ENCODE data around the gene ALG12. TPM values are rescaled to one million over a fixed set of nuclear protein-coding genes. Genes with fewer than 3 reads are reported as not detected.

The ALG12 gene
- total and polyA plus RNA-seq, 2 of the 13 experiments (the other 11 are each of a cell fraction or from before 2014, with no cell fraction given): 7.8 to 15.8 TPM

GRCh38 chr22:49961601-49962011 is 43.4 kb upstream of the ALG12 start (continued):
- TF ChIP-seq CHD4 (IDR thresholded peaks at IDR 0.05; ENCODE audit: borderline replicate concordance, low read length): no peak
- TF ChIP-seq ZNF337 (CRISPR knock-in tag; IDR thresholded peaks at IDR 0.05; ENCODE audit: borderline replicate concordance, low read depth): no peak
- 0 out of 2 replicates have a peak, but pooled peaks have one; percentile 65 for TF ChIP-seq REL (CRISPR knock-in tag; conservative IDR thresholded peaks at IDR 0.05)
- TF ChIP-seq TBL1XR1 (IDR thresholded peaks at IDR 0.05; ENCODE audit: borderline replicate concordance, low read length, partially characterized antibody): no peak
- TF ChIP-seq ZNF670 (CRISPR knock-in tag; IDR thresholded peaks at IDR 0.05; ENCODE audit: borderline replicate concordance): no peak
- TF ChIP-seq, protein P1, sequence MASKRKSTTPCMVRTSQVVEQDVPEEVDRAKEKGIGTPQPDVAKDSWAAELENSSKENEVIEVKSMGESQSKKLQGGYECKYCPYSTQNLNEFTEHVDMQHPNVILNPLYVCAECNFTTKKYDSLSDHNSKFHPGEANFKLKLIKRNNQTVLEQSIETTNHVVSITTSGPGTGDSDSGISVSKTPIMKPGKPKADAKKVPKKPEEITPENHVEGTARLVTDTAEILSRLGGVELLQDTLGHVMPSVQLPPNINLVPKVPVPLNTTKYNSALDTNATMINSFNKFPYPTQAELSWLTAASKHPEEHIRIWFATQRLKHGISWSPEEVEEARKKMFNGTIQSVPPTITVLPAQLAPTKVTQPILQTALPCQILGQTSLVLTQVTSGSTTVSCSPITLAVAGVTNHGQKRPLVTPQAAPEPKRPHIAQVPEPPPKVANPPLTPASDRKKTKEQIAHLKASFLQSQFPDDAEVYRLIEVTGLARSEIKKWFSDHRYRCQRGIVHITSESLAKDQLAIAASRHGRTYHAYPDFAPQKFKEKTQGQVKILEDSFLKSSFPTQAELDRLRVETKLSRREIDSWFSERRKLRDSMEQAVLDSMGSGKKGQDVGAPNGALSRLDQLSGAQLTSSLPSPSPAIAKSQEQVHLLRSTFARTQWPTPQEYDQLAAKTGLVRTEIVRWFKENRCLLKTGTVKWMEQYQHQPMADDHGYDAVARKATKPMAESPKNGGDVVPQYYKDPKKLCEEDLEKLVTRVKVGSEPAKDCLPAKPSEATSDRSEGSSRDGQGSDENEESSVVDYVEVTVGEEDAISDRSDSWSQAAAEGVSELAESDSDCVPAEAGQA (IDR thresholded peaks at IDR 0.05; ENCODE audit: low read depth): no peak
- TF ChIP-seq, protein P1 (CRISPR knock-in tag; IDR thresholded peaks at IDR 0.05; ENCODE audit: borderline replicate concordance): 0 out of 2 replicates have a peak, but pooled peaks have one; percentile 27
- no peak for TF ChIP-seq ZNF280D (CRISPR knock-in tag; IDR thresholded peaks at IDR 0.05)
- TF ChIP-seq, protein P2, sequence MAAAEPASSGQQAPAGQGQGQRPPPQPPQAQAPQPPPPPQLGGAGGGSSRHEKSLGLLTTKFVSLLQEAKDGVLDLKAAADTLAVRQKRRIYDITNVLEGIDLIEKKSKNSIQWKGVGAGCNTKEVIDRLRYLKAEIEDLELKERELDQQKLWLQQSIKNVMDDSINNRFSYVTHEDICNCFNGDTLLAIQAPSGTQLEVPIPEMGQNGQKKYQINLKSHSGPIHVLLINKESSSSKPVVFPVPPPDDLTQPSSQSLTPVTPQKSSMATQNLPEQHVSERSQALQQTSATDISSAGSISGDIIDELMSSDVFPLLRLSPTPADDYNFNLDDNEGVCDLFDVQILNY (CRISPR knock-in tag; conservative IDR thresholded peaks at IDR 0.05): no peak
- TF ChIP-seq, protein P3, sequence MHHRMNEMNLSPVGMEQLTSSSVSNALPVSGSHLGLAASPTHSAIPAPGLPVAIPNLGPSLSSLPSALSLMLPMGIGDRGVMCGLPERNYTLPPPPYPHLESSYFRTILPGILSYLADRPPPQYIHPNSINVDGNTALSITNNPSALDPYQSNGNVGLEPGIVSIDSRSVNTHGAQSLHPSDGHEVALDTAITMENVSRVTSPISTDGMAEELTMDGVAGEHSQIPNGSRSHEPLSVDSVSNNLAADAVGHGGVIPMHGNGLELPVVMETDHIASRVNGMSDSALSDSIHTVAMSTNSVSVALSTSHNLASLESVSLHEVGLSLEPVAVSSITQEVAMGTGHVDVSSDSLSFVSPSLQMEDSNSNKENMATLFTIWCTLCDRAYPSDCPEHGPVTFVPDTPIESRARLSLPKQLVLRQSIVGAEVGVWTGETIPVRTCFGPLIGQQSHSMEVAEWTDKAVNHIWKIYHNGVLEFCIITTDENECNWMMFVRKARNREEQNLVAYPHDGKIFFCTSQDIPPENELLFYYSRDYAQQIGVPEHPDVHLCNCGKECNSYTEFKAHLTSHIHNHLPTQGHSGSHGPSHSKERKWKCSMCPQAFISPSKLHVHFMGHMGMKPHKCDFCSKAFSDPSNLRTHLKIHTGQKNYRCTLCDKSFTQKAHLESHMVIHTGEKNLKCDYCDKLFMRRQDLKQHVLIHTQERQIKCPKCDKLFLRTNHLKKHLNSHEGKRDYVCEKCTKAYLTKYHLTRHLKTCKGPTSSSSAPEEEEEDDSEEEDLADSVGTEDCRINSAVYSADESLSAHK (CRISPR knock-in tag; IDR thresholded peaks at IDR 0.05; ENCODE audit: borderline replicate concordance): no peak
- no peak for TF ChIP-seq ZNF230 (CRISPR knock-in tag; IDR thresholded peaks at IDR 0.05)
- TF ChIP-seq ZNF567 (CRISPR knock-in tag; IDR thresholded peaks at IDR 0.05; ENCODE audit: borderline replicate concordance): no peak
- no peak for TF ChIP-seq MIXL1 (CRISPR knock-in tag; IDR thresholded peaks at IDR 0.05)
- TF ChIP-seq ZNF792 (CRISPR knock-in tag; IDR thresholded peaks at IDR 0.05): no peak
- no peak for TF ChIP-seq HNF4G (IDR thresholded peaks at IDR 0.05; ENCODE audit: borderline replicate concordance, low read depth, low read length)
- TF ChIP-seq HNF4G (CRISPR knock-in tag; IDR thresholded peaks at IDR 0.05; ENCODE audit: borderline replicate concordance, low read depth): no peak
- peak; percentile 50; the same call in 1 of the 2 replicates for TF ChIP-seq ZNF501 (CRISPR knock-in tag; IDR thresholded peaks at IDR 0.05)
- TF ChIP-seq ZNF451 (CRISPR knock-in tag; IDR thresholded peaks at IDR 0.05): peak; percentile 73; the same call in 1 of the 2 replicates
- TF ChIP-seq ZNF430 (CRISPR knock-in tag; IDR thresholded peaks at IDR 0.05): no peak
